PC-9 (cell line): ENCODE results near the gene PTGDR2.

Experiments used
- EZH2 ChIP-seq: fragments of 200-600 bp; sonication (generic); IDR thresholded peaks from 2 replicates; pipeline ENCODE4 v1.8.0; 2017; ENCODE audit warnings: antibody characterized with exemption, low read depth
- TF ChIP-seq, protein P1 (sequence below): fragments of 200-600 bp; sonication (generic); conservative IDR thresholded peaks from 2 replicates; pipeline ENCODE4 v1.6.1; 2017; ENCODE audit warnings: mixed run types, antibody characterized with exemption, mild to moderate bottlenecking, moderate library complexity

DNA sequence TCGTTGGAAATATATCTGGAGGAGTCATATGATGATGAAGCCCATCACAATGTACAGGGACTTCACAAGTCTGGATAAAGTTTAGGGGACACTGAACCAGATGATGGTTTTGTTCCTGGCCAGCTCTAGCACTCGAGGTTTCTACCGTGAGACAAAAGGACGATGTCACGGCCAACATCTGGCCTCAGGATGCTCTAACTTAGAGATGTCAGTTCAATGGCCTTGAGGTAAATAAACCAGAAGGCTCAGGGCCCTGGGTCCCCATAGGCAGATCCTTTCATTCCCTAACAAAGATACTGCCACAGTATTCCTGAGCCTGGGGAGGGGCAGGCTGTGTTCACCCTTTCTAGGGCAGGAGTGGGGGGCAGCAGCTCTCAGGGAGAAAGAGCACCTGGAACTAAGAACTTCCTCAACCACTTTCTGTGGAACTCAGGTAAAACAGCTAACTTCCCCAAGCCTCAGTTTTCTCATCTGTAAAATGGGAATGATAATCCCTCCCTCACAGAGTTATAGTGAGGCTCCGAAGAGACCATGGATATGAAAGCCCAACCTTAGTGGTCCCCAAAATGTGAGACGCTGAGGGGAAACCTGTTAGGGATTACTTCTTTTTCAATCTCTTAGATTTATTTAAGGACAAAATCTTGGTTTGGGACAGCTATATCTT, 52.3 kb downstream of the PTGDR2 start:
- TF ChIP-seq, protein P1, sequence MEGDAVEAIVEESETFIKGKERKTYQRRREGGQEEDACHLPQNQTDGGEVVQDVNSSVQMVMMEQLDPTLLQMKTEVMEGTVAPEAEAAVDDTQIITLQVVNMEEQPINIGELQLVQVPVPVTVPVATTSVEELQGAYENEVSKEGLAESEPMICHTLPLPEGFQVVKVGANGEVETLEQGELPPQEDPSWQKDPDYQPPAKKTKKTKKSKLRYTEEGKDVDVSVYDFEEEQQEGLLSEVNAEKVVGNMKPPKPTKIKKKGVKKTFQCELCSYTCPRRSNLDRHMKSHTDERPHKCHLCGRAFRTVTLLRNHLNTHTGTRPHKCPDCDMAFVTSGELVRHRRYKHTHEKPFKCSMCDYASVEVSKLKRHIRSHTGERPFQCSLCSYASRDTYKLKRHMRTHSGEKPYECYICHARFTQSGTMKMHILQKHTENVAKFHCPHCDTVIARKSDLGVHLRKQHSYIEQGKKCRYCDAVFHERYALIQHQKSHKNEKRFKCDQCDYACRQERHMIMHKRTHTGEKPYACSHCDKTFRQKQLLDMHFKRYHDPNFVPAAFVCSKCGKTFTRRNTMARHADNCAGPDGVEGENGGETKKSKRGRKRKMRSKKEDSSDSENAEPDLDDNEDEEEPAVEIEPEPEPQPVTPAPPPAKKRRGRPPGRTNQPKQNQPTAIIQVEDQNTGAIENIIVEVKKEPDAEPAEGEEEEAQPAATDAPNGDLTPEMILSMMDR = no peak
- no peak for TF ChIP-seq EZH2
